Stimulated activated CD4-positive, alpha-beta T cell treated with anti-CD3 and anti-CD28 coated beads, Interleukin-1b, Interleukin-23, amount 100 ng/mL, for 4 hours (primary cell): ENCODE data around the gene VWCE.
A peak's percentile ranks its signal among the peaks of the same experiment; 100 is the strongest.
"Not testable (repeated sequence)": the region's sequence is repeated elsewhere in the genome, so short reads cannot be mapped to it uniquely, and the experiment has no call there.

Experiments used
- DNase-seq, 2 donors: peaks; one replicate each; pipeline ENCODE4 v3.0.0-alpha.2; 2020; ENCODE audit warnings: low read depth in 2 of 2

VWCE gene

GRCh38 chr11:61254403-61255025 lies 40.6 kb downstream of the VWCE start:
- DNase-seq, result peak; percentile 35 to 49

DNA sequence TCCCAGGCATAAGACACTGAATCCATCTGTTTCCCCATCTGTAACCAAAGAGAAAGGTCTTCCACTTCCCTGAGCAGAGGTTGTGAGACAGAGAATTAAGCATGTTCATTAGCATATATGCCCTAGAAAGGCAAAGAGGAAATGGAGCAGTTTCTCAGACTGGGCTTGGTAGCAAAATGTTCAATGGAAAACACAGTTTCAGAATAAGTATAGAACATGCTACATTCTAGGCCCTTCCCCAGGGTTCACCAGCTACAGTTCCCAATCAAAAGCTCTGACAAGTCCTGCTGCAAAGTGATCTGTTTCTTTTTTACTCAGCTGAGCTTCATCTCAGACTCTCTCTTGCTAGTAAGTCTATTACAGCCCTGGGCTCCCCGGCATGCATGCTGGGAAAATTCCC lies 42.8 kb downstream of the VWCE start:
- not testable (repeated sequence) for DNase-seq

DNA sequence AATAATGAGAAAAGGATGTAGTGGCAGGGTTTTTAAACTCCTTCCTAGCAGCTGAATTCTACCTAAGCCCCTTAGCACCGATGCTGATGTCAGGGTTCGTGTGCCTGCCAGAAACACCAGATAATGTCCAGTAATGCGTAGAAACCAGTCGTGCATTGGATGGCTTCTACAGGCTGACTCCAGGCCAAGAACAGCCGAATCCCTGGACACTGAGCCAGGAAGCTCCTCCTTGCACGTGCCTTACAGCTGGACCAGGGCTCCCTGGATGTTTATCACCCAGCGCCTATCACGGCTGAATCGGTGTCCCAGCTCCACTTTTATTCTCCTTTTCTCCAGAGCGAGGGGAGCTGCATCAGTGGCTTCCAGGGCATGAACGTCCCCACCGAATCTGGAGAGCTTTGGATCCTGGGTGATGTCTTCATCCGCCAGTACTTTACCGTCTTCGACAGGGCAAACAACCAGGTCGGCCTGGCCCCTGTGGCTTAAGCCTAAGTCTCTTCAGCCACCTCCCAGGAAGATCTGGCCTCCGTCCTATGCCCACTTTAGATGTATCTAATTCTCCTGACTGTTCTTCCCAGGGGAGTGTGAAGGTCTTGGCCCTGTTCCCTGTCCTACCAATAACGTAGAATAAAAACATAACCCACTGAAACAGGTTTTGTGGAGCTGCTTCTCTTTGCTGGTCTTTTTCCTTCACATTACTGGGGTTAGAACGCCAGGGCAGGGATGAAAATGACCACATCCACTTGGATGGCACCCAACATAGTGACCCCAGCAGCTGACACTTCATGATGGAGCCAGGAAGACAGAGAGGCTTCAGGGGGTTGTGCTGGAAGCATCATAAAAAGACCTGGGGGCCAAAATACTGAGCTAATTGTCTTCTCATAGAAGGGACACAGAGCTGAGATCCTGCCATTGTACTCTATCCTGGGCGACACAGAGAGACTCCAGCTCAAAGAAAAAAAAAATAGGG lies 44.0 kb downstream of the VWCE start:
- DNase-seq, result not testable (repeated sequence)

DNA sequence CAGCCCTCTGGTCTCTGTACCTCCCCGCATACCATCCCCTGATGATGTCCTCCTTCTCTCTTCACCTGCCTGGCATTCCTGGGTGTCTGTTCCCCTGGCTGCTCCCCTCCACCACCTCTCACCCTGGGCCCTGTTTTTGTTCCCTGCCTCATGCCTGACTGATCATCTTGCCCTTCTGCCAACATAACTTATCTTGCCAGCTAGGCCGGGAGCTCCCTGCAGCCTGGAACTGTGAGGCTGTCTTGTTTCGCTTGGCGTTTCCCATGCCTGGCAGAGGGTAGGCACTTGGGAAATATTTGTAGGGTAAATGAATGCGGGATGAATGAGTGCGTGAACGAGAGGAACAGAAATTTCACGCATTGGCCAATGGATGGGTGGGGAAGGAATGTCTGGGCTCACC lies 45.9 kb downstream of the VWCE start:
- not testable (repeated sequence) for DNase-seq

DNA sequence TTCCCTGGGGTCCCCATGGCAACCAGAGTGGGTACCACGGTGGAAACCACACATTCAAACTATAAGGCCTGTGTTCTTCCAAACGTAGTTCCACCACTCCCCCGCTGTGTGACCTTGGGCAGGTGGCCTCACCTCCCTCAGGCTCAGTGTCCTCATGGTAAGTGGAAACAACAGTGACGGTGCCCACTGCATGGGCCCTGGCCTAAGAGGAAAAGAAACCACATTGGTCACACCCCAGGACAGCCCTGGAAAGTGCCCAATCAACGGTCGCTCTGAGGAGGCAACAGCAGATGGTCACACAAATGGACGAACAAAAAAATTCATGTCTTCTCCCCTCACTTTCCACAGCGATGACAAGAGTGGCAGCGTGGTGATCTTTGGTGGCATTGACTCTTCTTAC lies 47.0 kb downstream of the VWCE start:
- not testable (repeated sequence) for DNase-seq

DNA sequence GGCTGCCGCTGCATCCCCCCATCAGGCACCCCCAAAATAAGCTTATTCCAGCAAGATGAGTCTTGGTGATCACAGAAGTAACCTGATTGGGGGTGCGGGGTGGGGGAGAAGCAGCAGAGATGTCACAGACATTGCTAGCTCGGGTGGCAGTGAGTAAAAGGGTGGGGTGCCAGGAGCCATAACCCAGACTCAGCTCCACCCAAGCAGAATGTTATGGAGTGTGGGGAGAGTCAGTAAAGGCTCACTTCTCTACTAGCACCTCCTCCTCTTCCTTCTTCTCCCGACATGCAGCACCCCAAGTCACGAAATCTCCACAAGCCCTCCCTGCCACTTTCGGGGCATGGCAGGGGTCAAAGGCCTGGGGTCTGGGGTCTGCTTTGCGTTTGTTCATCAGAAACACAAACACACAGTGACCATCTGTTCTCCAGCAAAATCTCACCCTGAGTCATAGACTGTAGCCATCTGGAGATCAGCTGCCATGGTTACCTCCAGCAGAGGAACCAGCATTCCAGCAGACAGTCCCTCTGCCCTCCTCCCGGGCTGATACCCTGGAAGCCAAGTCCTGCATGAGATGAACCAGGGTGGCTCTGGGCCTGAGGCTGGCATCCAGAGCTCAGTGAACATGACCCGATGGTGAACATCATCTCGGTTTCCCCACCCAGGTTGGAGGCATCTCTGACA lies 49.7 kb downstream of the VWCE start:
- DNase-seq, result not testable (repeated sequence)

- DNase-seq, result not testable (repeated sequence)
These were observed 53.6 kb downstream of the VWCE start for GRCh38 chr11:61241526-61241925.

- not testable (repeated sequence) for DNase-seq
These were observed 54.2 kb downstream of the VWCE start, which contains the start of gene PGA5 for GRCh38 chr11:61240875-61241274. TSS of gene PGA5 (plus strand) at chr11:61241175. CDS start at chr11:61241227, 52 bp downstream.

- not testable (repeated sequence) for DNase-seq
These were observed 54.8 kb downstream of the VWCE start for GRCh38 chr11:61240288-61240687.

GRCh38 chr11:61237130-61237529 lies 58.0 kb downstream of the VWCE start:
- not testable (repeated sequence) for DNase-seq

GRCh38 chr11:61232548-61233145 lies 62.5 kb downstream of the VWCE start:
- not testable (repeated sequence) for DNase-seq

GRCh38 chr11:61231585-61231984 lies 63.5 kb downstream of the VWCE start:
- DNase-seq, result not testable (repeated sequence)

DNA sequence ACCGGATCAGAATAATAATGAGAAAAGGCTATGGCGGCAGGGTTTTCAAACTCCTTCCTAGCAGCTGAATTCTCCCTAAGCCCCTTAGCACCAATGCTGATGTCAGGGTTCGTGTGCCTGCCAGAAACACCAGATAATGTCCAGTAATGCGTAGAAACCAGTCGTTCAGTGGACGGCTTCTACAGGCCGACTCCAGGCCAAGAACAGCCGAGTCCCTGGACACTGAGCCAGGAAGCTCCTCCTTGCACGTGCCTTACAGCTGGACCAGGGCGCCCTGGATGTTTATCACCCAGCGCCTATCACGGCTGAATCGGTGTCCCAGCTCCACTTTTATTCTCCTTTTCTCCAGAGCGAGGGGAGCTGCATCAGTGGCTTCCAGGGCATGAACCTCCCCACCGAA lies 64.1 kb downstream of the VWCE start:
- not testable (repeated sequence) for DNase-seq

DNA sequence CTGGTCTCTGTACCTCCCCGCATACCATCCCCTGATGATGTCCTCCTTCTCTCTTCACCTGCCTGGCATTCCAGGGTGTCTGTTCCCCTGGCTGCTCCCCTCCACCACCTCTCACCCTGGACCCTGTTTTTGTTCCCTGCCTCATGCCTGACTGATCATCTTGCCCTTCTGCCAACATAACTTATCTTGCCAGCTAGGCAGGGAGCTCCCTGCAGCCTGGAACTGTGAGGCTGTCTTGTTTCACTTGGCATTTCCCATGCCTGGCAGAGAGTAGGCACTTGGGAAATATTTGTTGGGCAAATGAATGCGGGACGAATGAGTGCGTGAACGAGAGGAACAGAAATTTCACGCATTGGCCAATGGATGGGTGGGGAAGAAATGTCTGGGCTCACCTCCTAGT lies 65.7 kb downstream of the VWCE start:
- DNase-seq, result not testable (repeated sequence)

DNA sequence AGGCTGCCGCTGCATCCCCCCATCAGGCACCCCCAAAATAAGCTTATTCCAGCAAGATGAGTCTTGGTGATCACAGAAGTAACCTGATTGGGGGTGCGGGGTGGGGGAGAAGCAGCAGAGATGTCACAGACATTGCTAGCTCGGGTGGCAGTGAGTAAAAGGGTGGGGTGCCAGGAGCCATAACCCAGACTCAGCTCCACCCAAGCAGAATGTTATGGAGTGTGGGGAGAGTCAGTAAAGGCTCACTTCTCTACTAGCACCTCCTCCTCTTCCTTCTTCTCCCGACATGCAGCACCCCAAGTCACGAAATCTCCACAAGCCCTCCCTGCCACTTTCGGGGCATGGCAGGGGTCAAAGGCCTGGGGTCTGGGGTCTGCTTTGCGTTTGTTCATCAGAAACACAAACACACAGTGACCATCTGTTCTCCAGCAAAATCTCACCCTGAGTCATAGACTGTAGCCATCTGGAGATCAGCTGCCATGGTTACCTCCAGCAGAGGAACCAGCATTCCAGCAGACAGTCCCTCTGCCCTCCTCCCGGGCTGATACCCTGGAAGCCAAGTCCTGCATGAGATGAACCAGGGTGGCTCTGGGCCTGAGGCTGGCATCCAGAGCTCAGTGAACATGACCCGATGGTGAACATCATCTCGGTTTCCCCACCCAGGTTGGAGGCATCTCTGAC lies 68.5 kb downstream of the VWCE start:
- DNase-seq, result not testable (repeated sequence)

DNA sequence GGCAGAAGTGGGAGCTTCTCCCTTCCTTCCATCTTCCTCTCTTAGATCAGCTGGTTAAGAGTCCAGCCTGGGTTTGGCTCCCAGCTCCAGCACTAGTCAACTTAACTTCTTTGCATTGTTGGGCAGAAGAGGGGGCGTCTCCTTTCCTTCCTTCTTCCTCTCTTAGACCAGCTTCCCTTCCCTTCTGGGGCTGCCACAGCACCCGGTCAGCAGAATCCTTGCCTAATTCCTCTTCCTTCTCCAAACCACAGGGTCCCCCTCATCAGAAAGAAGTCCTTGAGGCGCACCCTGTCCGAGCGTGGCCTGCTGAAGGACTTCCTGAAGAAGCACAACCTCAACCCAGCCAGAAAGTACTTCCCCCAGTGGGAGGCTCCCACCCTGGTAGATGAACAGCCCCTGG lies 72.4 kb downstream of the VWCE start:
- not testable (repeated sequence) for DNase-seq

GRCh38 chr11:61222047-61222446 lies 73.1 kb downstream of the VWCE start, which contains the start of gene PGA4:
TSS of gene PGA4 (plus strand) at chr11:61222347. CDS start at chr11:61222401, 54 bp downstream.
- not testable (repeated sequence) for DNase-seq

DNA sequence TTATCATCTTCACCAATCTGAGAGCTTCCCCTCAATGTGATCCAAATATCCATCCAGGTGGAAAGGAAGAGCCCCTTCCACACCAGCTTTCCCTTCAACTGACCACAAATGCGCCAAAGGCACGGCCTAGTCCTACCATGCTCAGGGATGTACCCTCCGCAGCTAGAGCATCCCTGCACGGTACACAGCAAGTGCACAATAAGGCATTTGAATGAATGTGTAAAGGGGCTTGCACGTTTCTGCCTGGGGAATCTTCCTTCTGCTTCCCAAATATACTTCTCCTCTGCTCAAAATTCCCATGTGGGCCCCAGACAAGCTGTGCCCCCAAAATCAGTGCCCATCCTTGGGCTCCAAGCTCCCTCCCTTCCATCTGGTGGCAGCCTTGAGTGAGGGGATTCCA lies 76.1 kb downstream of the VWCE start:
- DNase-seq, result not testable (repeated sequence)

DNA sequence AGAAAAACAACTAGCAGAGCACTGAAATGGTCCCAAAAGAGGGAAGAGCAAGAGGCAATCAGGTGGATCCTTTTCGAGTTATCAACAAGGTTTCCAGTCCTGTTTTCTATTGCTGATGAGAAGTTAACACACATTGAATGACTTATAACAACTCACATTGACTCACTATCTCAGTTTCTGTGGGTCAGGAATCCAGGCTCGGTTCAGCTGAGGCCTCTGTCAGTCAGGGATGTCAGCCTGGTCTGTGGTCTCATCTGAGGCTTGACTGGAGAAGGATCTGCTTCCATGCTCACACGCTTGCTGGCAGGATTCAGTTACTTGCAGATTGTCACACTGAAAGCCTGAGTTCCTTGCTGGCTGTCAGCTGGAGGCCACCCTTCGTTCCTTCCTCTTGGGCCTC lies 76.8 kb downstream of the VWCE start:
- DNase-seq, result not testable (repeated sequence)

DNA sequence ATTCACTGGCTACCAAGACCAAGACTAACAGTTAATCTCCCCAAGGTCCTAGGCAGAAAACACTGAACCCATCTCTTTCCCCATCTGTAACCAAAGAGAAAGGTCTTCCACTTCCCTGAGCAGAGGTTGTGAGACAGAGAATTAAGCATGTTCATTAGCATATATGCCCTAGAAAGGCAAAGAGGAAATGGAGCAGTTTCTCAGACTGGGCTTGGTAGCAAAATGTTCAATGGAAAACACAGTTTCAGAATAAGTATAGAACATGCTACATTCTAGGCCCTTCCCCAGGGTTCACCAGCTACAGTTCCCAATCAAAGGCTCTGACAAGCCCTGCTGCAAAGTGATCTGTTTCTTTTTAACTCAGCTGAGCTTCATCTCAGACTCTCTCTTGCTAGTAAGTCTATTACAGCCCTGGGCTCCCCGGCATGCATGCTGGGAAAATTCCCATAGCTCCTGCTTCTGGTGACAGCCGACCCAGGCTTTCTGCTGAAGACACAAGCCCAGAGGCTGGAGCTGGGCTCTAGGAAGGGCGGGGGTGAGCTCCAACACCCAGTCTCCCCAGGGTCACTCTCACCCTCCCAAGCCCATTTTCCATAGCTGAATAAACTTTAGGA lies 81.3 kb downstream of the VWCE start:
- not testable (repeated sequence) for DNase-seq
